ENCODE measurements around the gene GSPT1.

- TF ChIP-seq CTCF (conservative IDR thresholded peaks at IDR 0.05; ENCODE audit: low read depth, low read length) (no peak), EZH2 (IDR thresholded peaks at IDR 0.05; ENCODE audit: borderline replicate concordance, low read depth, low read length, poor library complexity, severe bottlenecking) (no peak)
Measured at GRCh38 chr16:11948819-11949218, 33.1 kb upstream of the GSPT1 start.

All from A673 (cell line).